Brain microvascular endothelial cell (primary cell): ENCODE data around the gene LYAR.

Experiments used
- DNase-seq: peaks from one replicate; pipeline ENCODE4 v3.0.0-alpha.2; 2020
- H3K27ac ChIP-seq: fragments of 250-450 bp; sonication (Bioruptor Pico); 2 replicates; pipeline ENCODE4 v1.5.1; 2020; ENCODE audit warnings: mild to moderate bottlenecking, moderate library complexity
- H3K27me3 ChIP-seq: fragments of 250-450 bp; sonication (Bioruptor Pico); replicated peaks from 2 replicates; pipeline ENCODE4 v1.5.1; 2020; ENCODE audit warnings: mild to moderate bottlenecking
- H3K36me3 ChIP-seq: fragments of 250-450 bp; sonication (Bioruptor Pico); replicated peaks from 2 replicates; pipeline ENCODE4 v1.5.1; 2020; ENCODE audit warnings: mild to moderate bottlenecking
- H3K4me3 ChIP-seq: 2 replicates; pipeline ENCODE4 v1.5.1; 2011; ENCODE audit warnings: low read depth, mild to moderate bottlenecking, control low read depth, low read length, moderate library complexity
- CTCF ChIP-seq: IDR thresholded peaks from 2 replicates; pipeline ENCODE4 v1.5.1; 2011; ENCODE audit warnings: low read depth, mild to moderate bottlenecking, moderate library complexity, low read length, control low read depth, inconsistent platforms; ENCODE audit errors: missing control alignments
- in situ Hi-C: cut with HindIII; loops from 2 replicates; pipeline ENCODE4 v1.10.0; 2017; ENCODE audit warnings: low sequenced_read_pairs, low pct_ligation_motif_present

The LYAR gene

GRCh38 chr4:4281787-4282186 is 8.2 kb downstream of the LYAR start:
- no peak for DNase-seq
- in situ Hi-C loops, result no loop called here
- no peak for TF ChIP-seq CTCF
- peaks cover 39% of the 10 kb centered on the region for H3K36me3 ChIP-seq
- no peak overlapping the region for H3K4me3 ChIP-seq
- no peaks in the 10 kb centered on the region for H3K27me3 ChIP-seq
- no peak overlapping the region for H3K27ac ChIP-seq

GRCh38 chr4:4277531-4277930 is 12.4 kb downstream of the LYAR start:
- no peak overlapping the region for H3K4me3 ChIP-seq
- H3K27me3 ChIP-seq, result no peaks in the 10 kb centered on the region
- peaks cover 38% of the 10 kb centered on the region for H3K36me3 ChIP-seq
- no peak overlapping the region for H3K27ac ChIP-seq
- no peak for TF ChIP-seq CTCF
- in situ Hi-C loops, result no loop called here
- DNase-seq, result no peak

- DNase-seq, result no peak
- H3K27me3 ChIP-seq, result no peaks in the 10 kb centered on the region
- H3K36me3 ChIP-seq, result peaks cover 30% of the 10 kb centered on the region
- TF ChIP-seq CTCF, result no peak
- no peak overlapping the region for H3K4me3 ChIP-seq
- in situ Hi-C loops, result no loop called here
- H3K27ac ChIP-seq, result no peak overlapping the region
These were observed 15.7 kb downstream of the LYAR start for GRCh38 chr4:4274226-4274625.

GRCh38 chr4:4271912-4272311 is 18.0 kb downstream of the LYAR start:
- peaks cover 22% of the 10 kb centered on the region for H3K36me3 ChIP-seq
- in situ Hi-C loops, result no loop called here
- H3K27me3 ChIP-seq, result no peaks in the 10 kb centered on the region
- H3K4me3 ChIP-seq, result no peak overlapping the region
- TF ChIP-seq CTCF, result peak; percentile 4
- no peak overlapping the region for H3K27ac ChIP-seq
- peak; percentile 9 for DNase-seq

- in situ Hi-C loops, result no loop called here
- Histone ChIP-seq H3K36me3 (peaks cover 17% of the 10 kb centered on the region), H3K27ac (peak overlapping the region; percentile 76)
These were observed 19.4 kb downstream of the LYAR start for GRCh38 chr4:4270529-4270928.

More at GRCh38 chr4:4270529-4270928, 19.4 kb downstream of the LYAR start:
- Histone ChIP-seq H3K27me3 (no peaks in the 10 kb centered on the region), H3K4me3 (no peak overlapping the region)
- peak; percentile 14 for DNase-seq
- TF ChIP-seq CTCF, result no peak
